Activated T-helper 1 cell treated with Interleukin-2 at 50 U/mL for 16 hours (primary cell): ENCODE results near the gene PRKCE.

Source experiments
- DNase-seq: peaks from one replicate; pipeline ENCODE4 v3.0.0-alpha.2; 2020; ENCODE audit warnings: low read depth

The PRKCE gene

GRCh38 chr2:45936623-45936979 lies 285.1 kb downstream of the PRKCE start:
- DNase-seq, result no peak

DNA sequence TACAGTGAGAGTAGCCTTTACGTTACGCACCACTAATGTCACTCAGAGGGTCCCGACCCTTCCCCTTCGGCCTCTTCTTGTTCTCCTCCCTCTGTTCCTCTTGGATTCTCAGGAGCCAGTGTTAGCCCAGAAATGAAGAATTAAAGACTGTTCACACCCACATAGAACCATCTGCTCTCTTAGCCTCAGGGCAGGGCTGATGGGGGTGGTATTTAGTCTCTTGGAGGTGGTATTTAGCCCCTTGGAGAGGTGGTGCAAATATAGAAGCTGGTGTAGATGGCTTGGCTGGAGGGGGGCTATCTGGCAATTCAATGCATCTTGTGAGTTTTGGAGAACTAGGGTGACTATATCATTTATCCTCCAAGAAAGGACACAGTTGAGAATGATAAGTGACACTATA lies 286.5 kb downstream of the PRKCE start:
- no peak for DNase-seq

DNA sequence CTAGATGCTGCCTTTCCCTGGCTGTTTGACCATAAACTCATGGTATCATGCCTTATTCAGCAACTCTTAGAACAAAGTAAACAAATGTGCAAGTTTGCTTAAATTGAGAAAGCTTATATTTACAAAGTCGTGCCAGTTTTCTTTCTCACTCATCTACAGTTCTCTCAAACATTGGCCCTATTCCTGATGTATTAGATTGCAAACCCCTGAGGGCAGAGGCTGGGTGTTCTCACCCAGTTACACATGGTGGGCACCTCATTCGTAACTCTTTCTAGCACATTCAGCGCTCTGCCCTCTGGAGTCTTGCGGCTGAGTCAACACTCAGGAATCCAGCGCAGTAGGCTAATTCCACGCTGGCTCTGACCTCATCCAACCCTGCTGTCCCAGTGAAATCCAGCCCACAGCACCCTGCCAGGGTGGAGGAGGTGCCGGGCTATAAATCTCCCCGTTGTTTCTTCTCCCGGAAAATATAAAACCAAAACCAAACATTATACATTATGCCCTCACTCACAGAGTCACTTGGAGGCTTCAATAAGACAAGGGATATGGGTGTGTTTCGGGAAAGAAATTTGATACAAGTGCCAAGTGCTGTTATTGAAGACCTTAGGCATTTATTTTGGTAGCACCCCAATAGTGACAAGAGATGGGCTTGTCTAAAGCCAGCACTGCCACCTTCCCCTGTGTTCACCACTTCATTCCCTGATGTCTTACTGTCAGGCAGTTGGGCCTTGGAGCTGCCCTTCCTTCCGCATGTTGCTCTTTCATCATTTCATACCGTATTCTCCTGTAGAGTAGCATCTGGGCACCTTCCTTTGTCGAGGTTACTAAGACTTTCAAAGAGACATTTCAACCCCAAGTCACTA lies 287.4 kb downstream of the PRKCE start:
- DNase-seq, result no peak

DNA sequence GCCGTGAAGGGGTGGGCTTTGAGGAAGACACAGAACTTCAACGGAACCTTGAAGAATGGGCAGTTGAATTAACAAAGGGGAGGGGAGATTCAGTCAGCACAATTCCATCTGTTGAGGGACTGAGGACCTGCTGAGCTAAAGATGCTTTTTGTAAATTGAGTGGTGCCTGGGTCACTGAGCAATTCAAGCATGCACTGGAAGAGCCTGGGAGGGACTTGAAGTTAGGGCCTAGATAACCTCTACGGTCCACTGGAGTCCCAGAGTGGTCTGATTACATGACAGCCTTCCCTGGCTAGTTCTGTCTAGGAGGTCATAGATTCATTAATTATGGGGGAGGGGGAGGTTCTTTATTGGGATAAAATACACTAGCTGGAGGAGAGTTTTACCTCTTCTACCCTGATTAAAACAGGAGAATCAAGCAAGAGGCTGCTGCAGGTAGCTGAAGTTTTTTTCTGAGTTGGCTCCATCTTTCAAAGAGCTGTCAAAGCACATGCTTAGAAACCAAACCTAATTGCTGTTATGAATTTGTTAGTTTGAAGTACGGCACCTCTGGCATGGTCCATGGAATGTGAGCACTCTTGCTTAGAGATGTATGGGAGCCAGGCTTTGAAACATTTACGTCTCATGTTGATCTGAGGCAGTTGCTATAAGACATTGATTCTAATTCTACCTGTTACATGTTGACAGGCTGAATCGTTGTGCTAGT lies 290.2 kb downstream of the PRKCE start:
- no peak for DNase-seq

DNA sequence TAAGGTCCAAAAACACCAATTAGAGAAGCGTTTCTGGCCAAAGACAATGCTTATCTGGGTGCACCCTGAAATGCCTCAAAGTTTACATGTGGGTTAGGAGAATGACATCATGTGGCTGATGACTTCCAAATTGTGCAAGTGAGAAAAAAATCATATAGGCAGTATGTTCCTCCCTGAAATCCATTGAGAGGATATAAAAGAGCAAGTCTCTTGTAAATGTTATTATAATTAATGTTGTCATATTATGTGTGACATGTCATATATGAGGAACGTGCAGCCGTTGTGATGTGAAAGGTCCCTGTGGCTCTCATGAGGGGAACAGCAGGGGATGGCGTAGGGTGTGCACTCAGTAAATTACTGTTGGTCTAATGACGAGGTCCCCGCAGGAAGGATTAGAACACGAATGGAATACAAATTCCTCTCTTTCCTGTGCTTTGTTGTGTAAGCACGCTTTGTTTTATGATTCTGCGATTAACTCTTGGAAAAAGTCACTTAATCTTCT lies 290.8 kb downstream of the PRKCE start:
- DNase-seq, result no peak

DNA sequence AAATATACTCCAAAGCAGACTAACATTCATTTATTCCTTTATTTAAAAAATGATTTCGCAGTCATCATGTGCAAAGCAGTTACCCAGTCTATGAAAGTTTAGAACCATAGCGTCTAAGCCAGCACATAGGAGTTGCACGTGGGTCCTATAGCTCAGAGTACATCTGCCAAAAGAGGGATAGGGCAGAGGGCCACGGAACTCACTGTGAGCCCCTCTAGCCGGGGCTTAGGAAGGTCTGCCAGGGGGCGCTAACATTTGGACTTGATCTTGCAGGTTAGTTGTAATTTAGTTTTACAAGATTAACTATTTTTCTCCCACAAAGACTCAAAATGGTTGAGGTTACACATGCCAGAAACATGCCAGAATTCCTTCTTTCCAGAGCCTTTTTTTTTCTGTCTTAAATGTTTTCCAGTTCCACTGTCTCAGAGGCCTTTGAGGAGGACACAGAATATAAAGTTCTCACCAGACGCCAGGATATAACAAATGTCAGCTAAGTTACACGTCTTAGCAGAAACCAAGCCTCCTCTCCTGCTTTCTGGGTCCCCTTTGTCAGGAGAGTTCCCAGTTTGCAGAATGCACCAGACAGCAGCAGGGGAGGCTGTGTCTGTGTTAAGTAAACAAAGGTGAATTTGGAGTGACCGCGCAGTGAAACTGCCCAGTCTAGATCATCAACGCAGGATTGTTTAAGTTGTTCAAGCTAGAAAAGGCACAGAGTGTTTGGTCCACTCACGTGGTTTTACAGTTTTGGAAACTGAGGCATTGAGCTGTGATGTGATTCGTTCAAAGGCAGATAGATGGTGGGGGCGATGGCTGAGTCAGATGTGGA lies 292.0 kb downstream of the PRKCE start:
- DNase-seq, result no peak

DNA sequence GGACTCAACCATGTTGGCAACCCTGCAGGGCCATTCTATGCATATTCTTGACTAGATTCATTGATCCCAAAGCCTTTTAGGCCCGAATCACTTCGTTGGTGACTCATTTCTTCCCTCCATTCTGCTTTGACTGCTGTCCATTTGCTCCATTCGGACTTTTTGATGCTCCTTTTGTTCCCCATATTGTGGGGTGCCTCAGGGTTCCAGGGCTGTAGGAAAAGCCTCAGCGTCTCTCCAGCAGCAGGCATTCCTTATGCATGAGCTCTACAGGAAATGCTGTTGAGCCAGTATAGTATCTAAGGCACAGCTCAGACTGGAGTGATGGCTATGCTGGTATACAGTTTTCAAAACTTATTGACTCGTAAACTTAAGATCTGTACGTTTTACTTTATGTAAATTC lies 292.6 kb downstream of the PRKCE start:
- no peak for DNase-seq

- DNase-seq, result no peak
These were observed 293.8 kb downstream of the PRKCE start for GRCh38 chr2:45945302-45945717.

- no peak for DNase-seq
These were observed 294.5 kb downstream of the PRKCE start for GRCh38 chr2:45946023-45946422.

- DNase-seq, result no peak
These were observed 299.1 kb downstream of the PRKCE start for GRCh38 chr2:45950606-45951005.

GRCh38 chr2:45951025-45951727 lies 299.7 kb downstream of the PRKCE start:
- no peak for DNase-seq

GRCh38 chr2:45952591-45952990 lies 301.1 kb downstream of the PRKCE start:
- no peak for DNase-seq

DNA sequence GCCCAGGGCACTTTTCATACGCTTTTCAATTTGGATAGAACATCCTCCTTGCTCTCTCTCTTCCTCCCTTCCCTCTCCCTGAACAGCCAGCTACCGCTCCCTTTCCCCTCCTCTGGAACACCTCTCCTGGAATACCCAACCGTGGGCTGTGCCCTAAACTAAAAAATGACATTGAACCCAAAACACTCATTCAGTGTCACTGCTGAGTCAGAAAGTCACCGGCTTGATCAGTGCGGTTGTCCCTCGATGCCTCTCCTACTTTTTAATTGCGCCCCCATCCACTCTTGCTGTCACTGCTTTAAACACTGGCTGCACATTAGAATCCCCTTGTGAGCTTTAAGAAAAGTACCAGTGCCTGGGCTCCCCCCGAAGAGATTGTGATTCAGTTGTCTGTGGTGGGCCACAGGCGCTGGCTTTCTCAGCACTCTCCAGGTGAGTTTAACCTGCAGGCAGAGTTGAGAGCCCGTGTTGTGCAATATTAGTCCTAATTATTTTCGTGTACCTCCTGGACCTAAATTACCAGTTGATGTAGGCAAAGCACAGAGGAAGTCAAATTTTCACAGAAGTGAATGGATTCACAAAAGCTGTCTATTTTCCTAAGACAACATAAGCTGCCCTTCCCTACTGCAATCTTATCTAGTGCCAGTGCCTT lies 302.0 kb downstream of the PRKCE start:
- DNase-seq, result no peak

DNA sequence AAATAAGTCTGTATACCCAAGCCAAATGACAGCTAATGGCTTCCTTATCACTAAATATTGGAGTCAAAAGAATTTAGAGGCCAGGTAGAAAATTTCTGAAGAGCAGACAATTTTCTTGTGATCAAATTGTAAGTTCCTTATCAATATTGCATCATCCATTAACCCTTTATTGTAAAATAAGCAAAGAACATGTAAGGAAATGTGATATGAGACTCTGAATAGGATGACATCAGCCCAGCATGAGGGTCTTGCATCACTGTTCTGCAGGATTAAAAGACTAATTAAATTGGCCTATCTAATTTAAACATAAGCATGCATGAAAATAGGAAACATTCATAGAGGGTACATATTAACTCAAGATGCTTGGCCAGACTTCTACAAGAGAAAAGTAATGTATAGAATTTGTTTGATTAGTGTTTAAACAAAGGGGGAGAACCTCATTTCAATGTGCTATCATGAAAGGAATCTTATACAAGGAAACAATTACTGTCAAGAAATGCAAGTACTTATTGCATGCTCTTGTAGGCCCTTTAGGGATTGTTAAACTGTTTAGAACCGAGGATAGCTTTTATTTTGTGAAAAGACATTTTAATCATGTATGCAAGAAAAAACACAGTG lies 302.9 kb downstream of the PRKCE start:
- DNase-seq, result no peak

- DNase-seq, result no peak
These were observed 306.2 kb downstream of the PRKCE start for GRCh38 chr2:45957533-45958227.

DNA sequence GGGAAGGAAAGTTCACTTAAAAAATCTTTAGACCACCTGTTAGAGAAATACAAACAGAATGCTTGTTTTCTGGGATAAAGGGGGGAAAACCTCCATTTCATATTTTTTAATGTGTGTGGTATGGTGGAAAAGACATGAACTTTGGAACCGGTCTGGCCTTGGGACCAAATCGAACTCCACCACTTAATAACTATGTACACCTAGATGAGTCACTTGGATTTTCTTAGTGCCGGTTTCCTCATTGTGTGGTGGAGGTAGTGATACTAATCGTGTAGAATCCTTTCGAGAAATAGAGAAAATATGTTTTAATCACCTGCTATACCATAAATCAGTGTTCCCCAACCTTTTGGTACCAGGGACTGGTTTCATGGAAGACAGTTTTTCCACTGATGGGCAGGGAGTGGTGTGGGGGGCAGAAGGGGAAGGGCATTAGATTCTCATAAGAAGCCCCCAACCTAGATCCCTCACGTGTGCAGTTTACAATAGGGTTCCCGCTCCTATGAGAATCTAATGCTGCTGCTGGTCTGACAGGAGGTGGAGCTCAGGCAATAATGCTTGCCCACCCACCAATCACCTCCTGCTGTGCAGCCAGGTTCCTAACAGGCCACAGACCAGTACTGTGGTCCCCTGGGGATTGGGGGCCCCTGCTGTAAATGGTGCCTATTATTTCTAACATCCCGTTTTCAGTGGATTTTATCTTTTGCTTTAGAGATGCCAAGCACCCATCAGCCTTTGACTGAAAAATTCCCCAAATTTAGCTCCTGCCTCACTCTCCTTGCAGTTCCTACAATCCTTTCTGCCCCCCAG lies 308.8 kb downstream of the PRKCE start:
- DNase-seq, result no peak

DNA sequence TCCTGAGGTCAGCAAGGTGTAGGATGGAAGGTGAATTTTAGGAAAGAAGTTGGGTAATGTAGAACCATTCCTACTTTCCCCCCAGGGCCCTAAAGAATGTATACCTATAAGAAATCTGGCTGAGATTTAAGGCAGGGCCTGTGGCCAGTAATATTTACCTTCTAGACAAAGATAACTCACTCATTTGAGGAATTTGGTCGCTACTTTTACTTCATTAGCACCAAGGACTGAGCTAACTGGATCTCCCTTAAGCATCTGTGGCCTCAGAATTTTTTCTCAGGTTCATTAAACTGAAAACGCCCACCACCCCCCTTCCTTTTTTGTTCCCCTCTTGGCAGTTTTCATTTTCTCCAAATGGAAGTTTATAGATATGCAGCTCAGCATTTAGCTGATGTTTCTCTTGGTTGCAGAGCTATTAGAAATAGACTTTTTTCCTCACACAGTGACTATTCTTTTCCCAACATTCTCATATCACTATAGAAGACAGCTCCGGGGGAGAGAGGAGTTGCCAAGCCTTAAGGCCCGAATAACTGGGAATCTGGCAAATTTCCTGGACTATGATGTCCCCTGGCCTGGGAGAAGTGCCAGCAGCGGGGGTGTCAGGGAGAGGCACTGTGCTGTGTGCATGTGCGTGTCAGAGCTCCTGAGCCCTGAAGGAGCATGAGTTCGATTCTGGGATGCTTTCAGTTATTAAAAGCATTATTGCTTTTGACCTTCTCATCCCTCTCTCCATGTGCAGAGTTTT lies 310.9 kb downstream of the PRKCE start:
- DNase-seq, result no peak

GRCh38 chr2:45963816-45964215 lies 312.3 kb downstream of the PRKCE start:
- no peak for DNase-seq
